GM21825 (cell line): Measurements from ENCODE around the gene MAN1A2.
"Not testable (repeated sequence)": the region's sequence is repeated elsewhere in the genome, so short reads cannot be mapped to it uniquely, and the experiment has no call there.

ENCODE experiments used
- ATAC-seq: cut with Tn5 transposase; IDR thresholded peaks from one replicate; pipeline ENCODE4 v1.9.1; 2021; ENCODE audit warnings: mild to moderate bottlenecking, moderate library complexity; ENCODE audit not compliant: unreplicated experiment

The MAN1A2 gene

DNA sequence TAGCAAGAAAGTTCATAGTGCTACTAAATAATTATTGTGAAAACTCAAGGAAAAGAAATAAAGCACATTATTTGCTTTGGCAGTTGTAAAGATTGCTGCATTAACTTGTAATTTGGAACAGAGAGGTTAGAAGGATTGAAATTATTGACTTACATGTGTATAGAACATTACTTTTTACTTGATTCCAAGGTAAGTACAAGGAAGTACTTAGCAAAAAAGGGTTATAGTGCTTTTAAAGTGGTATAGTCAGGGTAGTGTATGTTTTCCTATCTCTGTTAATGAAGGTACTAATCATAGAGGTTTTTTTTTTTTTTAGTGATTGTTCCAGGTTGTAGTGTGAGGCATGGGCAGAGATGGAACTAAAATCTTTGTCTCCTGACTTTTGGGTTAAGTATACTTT is 29.4 kb downstream of the MAN1A2 start:
- no peak for ATAC-seq

DNA sequence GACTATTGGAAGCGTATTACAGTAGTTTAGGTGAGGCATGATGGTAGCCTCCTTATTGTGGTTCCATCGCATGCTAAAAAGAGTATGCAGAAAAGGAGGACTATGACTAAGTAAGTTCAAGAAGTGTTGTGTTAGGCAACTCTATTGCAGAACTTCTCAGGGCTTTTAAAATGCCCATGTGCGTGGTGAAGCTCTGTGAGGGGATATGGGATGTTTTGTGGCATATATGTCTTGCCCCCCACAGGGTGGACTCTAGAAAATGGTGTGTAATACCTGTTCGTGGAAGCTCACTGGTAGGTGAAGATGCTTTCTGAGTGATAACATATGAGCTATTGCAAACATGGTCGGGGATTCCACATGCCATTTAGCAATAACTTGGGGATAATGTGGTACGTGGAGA is 31.7 kb downstream of the MAN1A2 start:
- no peak for ATAC-seq

DNA sequence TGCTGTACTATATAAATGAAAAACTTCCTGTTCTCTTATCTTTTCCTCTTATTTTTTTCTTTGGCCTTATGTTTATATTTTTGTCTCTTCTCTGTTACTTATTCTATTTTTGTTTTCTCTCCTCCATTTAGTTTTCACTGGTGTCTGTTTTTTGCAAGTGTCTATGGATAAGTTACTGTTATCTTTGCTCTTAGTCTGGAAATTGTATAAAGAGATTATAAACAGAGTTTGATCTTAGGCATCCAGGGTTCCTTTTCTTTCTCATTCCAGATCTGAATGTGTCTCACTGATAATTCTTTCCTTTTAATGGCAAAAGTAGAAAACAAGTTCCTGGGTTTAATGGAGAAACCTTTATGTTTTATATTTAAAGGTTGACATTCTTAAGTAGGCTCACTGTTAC is 34.5 kb downstream of the MAN1A2 start:
- ATAC-seq = no peak

DNA sequence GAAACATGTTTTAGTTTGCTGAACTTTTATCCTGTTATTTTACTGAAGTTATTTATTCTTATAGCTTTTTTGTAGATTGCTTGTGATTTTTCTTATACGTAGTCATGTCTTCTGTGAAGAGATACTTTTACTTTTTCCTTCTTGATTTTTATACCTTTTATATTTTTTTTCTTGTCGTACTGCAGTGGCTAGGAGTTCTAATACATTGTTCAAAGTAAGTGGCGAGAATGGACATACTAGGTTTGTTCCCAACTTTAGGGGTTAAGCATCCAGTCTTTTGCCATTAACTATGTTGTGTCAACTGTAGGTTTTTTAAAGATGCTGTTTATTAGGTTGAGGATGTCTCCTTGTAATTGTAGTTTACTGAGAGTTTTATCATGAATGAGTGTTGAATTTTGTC is 36.3 kb downstream of the MAN1A2 start:
- no peak for ATAC-seq

DNA sequence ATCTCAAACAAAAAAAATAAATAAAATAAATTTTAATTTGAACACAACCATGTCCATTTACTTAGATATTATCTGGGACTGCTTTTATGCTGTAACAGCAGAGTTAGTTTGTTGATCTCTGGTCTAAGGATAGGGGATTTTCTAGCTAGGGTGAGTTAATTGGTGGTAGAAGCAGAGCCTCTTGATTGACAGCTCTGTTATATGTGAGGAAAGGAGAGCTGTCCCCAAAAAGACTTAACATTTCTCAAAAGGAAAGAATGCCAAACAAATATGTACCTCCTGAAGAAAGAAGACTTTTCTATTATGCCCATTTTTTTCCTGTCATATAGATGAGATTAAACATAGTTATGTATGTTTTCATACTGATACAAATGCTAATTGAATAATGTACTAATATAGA is 37.8 kb downstream of the MAN1A2 start:
- ATAC-seq = no peak

DNA sequence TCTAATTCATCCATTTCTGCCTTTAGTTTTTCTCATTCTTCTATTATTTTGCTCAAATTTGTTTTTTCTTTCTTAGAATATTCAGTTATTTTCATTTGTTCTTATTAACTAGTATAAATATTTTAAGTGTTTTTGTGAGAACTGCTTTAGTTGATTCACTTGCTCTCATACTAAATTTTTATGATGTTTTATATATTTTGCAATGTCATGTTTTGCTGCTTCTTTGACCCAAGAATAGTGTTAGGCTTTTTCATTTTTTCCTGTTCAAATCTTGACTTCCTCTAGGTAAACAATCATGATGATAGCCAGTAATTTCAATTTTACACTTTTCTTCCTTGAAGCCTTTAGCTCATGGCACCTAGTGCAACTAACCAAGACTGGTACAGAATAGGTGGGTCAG is 45.2 kb downstream of the MAN1A2 start:
- ATAC-seq = no peak

DNA sequence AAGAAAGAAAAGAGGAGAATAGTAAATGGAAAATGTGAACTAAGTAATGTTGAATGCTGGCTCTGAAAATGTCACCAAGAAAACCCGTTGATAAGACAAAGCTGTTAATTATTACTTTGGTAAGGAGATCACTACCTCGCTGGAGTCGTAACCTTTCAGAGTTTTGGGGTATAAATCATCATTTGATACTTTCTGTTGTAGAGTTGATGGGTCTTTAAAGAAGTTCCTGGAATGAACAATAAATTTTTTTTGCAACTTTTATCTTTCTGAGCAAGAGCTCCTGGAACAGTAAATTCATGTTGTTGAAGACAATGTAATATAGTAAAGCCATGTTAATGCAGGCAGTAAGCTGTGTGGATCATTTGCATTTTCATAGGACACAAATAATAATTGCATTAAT is 46.2 kb downstream of the MAN1A2 start:
- ATAC-seq = no peak

DNA sequence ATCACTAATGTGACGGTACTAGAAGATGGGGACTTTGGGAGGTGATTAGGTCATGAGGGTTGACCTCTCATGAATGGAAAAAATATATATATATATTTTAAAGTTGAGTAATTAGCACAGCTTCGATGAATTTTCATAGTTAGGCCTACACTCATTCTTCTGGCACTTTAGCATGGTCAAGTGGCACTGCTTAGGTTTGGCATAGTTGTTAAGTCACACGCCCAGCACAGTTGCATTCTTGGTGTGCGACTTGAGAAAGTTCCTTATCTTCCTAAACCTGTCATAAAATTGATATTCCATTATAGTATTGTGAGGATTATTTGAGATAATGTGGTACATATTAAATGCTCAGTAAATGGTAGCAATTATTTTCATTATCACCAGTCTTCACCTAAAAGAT is 47.7 kb downstream of the MAN1A2 start:
- ATAC-seq = no peak

DNA sequence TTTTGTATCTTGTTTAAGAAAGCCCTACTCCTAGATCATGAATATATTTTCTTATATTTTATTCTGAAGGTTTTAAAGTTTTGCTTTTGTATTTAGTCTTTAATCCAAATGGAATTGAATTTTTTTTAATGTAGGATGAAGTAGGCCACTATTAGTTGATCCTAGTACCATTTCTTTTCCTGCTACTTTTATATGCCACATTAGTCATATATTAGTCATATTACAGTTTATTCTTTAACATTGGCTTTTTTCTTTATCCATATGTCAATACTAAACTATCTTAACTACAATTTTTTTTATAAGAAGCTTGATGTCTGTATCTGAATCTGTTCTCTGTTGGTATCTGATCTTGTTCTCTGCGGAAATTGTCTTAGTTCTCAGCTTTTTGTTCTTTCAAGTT is 48.8 kb downstream of the MAN1A2 start:
- no peak for ATAC-seq

DNA sequence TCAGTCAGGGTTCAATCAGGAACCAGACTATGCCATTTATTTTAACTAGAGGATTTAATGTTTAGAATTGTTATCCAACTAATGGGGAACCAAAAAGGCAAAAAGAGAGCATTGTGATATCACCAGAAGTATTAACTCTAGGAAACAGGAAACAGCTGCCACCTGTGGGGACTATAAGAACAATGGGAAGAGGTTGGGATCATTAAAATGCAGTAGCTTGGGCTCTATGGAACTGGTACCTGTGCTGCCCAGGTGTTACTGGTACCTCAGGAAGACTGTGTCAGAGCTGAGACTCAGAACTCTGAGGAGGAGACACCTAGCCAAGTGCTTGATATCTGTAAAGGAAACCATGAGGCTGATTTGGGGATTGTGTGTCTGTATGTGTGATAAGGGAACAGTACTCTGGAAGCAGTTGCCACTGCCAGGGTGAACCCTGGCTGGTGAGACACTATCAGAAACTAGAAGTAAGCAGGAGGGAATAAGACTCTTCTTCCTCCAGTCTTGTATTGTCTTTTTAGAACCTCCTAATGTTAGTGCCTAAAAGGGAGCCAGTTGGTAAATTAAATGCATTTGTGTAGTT is 49.4 kb downstream of the MAN1A2 start:
- ATAC-seq = no peak

DNA sequence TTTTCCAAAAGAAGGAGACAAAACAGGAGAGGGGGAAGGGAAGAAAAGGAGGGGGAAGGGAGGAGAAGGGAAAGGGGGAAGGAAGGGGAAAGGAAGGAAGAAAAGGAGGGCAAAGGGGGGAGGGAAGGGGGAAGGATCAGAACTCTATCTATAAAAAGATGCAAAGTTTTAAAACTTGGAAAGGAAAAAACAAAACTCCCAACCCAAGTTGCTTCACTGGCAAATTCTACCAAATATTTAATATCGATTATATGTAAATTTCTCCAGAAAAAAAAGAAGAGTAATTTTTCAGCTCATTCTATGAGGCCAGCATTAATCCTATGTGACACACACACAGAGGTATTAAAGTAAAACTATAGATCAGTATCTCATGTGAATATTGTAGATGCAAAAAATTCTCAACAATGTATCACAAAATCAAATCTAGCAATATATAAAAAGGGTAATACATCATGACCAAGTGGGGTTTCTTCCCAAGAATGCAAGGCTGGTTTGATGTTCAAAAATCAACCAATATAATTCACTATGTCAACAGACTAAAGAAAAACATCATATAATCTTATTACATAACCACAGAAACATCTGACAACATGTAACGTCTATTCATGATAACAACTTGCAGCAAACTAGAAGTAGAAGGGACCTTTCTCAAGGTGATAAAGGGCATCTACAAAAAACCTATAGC is 57.9 kb downstream of the MAN1A2 start:
- no peak for ATAC-seq

DNA sequence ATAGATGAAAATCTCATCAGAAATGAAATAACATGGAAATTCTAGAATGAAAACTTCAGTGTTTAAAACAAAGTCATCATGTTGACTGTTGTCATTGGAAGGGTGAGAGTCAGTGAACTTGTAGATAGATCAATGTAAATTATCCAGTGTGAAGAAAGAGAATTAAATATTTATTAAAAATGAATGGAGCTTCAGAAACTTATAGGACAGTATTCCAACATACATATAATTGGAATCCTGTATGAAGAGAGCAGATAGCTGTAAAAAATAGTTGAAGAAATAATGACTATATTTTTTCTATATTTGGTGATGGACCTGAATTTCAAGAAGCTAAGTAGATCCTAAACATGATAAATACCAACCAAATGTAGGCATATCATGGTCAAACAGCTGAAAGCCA is 60.0 kb downstream of the MAN1A2 start:
- ATAC-seq = no peak

DNA sequence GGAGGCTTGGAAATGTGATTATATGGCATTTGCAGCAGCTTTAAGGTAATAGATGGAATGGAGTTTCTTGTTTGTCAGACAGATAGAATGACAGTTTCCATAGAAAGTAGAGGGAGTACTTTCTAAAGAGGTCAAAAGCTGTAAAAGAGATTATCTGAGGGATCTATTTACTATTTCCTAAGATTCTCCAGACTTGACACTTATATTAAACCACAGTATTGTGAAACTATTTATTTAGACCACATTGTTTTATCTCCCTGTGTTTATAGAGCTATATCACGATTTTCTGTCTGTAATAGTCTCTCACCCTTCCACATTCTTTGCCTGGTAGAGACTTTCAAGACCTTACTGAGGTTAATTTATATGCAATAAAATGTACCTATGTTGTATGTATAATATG is 66.7 kb downstream of the MAN1A2 start:
- ATAC-seq = no peak

DNA sequence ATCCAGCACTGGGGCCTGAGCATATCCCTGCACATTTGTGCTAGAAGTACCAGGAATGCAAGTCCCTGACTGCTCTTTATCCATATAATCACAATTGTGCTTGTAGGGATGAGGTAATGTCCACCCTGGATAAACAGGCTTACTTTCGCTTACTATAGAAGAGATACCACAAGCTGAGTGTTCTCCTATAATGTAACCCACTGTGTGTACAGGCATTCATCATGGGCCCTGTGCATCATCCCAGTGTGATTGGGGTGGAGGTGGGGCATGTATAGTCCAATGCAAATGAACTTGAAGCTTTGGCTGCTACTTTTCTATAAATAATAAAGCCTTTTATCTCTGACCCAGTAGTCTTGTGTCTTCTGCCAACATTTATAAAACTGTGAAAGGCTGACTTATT is 69.3 kb downstream of the MAN1A2 start:
- ATAC-seq = no peak

DNA sequence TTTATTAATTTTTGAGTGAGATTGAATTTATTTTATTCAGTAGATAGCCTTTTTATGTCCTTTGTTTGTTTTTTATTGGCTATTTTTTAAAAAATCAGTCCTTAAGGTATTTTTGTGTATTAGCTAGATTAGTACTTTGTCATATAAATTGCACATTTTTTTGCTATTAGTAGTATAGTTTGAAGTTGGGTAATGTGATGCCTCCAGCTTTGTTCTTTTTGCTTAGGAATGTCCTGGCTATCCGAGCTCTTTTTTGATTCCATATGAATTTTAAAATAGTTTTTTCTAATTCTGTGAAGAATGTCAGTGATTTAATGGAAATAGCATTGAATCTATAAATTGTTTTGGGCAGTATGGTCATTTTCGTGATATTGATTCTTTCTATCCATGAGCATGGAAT is 80.4 kb downstream of the MAN1A2 start:
- ATAC-seq = no peak

DNA sequence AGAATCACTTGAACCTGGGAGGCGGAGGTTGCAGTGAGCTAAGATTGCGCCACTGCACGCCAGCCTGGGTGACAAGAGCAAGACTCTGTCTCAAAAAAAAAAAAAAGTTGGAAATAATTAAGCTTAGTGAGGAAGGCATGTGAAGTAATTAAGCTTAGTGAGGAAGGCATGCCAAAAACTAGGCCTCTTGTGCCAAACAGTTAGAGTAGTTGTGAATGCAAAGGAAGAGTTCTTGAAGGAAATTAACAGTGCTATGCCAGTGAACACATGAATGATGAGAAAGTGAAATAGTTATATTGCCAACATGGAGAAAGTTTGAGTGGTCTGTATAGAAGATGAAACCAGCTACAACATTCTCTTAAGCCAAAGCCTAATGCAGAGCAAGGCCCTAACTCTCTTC is 85.0 kb downstream of the MAN1A2 start:
- no peak for ATAC-seq

DNA sequence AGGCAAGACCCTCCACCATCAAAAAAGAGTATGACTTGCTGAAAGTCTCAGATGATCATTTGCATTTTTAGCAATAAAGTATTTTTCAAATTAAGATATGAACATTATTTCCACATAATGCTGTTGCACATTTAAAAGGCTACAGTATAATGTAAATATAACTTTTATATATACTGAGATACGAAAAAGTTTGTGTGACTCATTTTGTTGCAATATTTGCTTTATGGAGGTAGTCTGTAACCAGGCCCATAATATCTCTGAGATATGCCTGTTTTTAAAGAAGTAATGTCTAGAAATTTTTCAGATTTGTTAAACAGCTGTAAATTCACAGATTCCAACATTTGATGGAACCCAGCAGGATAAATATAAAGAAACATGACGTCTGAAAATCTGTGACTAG is 86.7 kb downstream of the MAN1A2 start:
- no peak for ATAC-seq

DNA sequence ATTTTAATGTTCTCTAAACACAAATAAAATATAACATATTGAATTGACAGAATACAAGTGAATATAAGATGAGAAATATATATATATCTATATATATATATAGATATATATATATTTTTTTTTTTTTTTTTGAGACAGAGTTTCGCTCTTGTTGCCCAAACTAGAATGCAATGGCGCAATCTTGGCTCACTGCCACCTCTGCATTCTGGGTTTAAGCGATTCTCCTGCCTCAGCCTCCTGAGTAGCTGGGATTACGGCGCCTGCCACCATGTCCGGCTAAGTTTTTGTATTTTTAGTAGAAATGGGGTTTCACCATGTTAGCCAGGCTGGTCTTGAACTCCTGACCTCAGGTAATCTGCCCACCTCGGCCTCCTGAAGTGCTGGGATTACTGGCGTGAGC is 91.2 kb downstream of the MAN1A2 start:
- not testable (repeated sequence) for ATAC-seq

DNA sequence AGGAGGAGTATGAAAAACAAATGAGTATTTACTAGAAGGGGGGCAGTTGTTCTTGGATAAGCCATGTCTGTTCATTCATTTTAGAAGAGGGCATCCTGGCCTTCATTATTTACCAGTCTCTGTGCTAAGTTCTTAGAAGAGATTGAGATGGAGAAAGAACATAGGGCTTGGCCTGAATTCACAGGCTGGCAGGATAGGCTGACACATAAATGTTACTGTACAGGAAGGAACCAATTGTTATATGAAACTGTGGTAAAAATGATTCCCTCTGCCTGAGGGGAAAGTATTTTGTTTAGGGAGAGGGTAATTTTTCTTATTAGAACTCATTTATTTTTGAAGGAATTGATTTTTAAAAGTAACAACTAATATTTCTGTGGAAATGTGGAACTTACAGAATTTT is 99.5 kb downstream of the MAN1A2 start:
- ATAC-seq = no peak

DNA sequence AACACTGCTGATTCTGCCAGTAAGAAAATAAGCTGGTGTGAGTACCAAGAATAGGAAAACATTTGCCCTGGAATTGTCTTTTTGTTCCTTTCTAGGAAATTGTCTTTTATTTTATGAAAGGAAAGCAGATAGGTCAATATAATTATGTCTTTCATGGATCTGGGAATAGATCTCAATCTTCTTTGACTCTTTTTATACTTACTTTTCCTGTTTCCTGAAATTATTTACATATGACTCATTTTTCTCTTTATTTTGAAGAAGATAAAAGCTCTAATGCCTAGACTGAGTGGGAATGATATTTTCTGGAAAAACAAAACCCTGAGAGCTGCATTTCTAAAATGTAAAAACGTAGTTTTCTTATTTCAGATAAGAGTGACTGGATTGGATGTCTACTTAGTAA is 100.1 kb downstream of the MAN1A2 start:
- no peak for ATAC-seq

DNA sequence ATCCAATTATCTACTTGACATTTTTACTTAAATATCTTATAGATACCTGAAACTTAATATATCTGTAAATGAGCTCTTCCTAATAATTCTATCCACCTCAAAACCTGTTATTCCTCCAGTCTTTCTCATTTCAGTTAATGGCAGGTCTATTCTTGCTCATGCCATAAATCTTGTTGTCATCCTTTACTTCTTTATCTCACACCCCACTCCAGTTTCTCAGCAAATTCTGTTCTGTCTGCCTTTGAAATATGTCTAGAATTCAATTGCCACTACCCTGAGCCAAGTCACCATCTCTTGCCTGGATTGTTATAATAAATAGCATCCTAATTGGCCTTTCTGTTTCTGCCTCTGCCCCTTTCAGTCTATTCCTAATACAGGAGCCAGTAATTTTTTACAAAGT is 105.8 kb downstream of the MAN1A2 start:
- no peak for ATAC-seq

DNA sequence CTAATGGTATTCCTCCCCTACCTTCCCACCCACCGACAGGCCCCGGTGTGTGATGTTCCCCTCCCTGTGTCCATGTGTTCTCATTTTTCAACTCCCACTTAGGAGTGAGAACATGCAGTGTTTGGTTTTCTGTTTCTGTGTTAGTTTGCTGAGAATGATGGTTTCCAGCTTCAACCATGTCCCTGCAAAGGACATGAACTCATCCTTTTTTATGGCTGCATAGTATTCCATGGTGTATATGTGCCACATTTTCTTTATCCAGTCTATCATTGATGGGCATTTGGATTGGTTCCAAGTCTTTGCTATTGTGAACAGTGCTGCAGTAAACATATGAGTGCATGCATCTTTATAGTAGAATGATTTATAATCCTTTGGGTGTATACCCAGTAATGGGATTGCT is 108.2 kb downstream of the MAN1A2 start:
- ATAC-seq = not testable (repeated sequence)

DNA sequence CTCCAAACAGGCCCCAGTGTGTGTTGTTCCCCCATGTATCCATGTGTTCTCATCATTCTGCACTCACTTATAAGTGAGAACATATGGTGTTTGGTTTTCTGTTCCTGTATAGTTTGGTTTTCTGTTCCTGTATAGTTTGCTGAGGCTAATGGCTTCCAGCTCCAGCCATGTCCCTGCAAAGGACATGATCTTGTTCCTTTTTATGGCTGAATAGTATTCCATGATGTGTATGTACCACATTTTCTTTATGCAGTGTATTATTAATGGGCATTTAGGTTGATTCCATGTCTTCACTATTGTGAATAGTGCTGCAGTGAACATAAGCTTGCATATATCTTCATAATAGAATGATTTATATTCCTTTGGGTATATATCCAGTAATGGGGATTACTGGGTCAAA is 111.8 kb downstream of the MAN1A2 start:
- ATAC-seq = no peak
